Measurements from ENCODE around the gene CACYBP. TPM values are rescaled to one million over a fixed set of nuclear protein-coding genes. Genes with fewer than 3 reads are reported as not detected.
"Not testable (repeated sequence)": the region's sequence is repeated elsewhere in the genome, so short reads cannot be mapped to it uniquely, and the experiment has no call there.

The CACYBP gene
- total RNA-seq, 1 donor from 2014 or later: 91.5 TPM

DNA sequence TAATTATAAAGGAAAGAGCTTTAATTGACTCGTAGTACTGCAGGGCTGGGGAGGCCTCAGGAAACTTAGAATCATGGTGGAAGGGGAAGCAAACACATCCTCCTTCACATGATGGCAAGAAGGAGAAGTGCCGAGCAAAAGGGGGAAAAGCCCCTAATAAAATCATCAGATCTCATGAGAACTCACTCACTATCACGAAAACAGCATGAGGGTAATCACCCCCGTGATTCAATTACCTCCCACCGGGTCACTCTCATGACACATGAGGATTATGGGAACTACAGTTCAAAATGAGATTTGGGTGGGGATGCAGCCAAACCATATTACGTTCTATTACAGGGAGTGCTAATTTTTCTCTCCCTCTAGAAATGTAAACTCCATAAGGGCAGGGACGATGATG lies 37.7 kb downstream of the CACYBP start:
- DNase-seq (ENCODE audit: low spot score, unreplicated experiment): no peak
- no peak overlapping the region for H3K4me3 Mint-ChIP-seq (ENCODE audit: low read depth)
- TF ChIP-seq, protein P1, sequence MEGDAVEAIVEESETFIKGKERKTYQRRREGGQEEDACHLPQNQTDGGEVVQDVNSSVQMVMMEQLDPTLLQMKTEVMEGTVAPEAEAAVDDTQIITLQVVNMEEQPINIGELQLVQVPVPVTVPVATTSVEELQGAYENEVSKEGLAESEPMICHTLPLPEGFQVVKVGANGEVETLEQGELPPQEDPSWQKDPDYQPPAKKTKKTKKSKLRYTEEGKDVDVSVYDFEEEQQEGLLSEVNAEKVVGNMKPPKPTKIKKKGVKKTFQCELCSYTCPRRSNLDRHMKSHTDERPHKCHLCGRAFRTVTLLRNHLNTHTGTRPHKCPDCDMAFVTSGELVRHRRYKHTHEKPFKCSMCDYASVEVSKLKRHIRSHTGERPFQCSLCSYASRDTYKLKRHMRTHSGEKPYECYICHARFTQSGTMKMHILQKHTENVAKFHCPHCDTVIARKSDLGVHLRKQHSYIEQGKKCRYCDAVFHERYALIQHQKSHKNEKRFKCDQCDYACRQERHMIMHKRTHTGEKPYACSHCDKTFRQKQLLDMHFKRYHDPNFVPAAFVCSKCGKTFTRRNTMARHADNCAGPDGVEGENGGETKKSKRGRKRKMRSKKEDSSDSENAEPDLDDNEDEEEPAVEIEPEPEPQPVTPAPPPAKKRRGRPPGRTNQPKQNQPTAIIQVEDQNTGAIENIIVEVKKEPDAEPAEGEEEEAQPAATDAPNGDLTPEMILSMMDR (IDR thresholded peaks at IDR 0.05; ENCODE audit: unreplicated experiment): no peak
- peaks cover 2% of the 10 kb centered on the region for H3K27me3 Mint-ChIP-seq
- no peaks in the 10 kb centered on the region for H3K4me1 Mint-ChIP-seq (ENCODE audit: low read depth)
- H3K9me3 Mint-ChIP-seq (ENCODE audit: low read depth): no peaks in the 10 kb centered on the region
- H3K36me3 Mint-ChIP-seq (ENCODE audit: insufficient read depth): no peaks in the 10 kb centered on the region
- no peak overlapping the region for H3K27ac Mint-ChIP-seq

DNA sequence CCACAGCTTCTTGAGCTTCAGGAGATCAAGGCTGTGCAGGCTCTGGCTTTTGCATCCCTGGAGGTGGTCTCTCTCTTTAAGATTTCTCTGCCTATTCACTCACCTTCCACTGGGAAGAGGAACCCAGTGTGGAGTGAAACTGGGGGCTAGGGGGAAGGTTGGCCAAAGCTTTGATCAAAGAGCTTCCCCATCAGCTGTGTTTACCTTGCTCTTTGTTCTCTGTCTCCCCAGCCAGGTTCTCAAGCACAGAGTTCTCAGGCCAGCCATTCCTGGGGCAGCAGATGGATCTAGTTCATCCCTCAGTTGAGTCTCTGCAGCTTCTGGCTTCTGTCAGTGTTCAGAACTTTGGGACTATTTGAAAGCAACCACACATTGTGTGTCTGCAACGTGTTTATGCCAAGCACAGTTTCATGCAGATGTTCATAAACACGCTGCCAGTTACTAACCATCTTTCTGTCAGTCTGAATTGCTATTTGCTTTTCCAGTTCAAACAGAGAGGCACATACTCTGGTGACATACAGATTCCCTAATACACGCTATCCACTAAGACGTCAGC lies 40.7 kb downstream of the CACYBP start:
- peaks cover 2% of the 10 kb centered on the region for H3K27me3 Mint-ChIP-seq
- H3K27ac Mint-ChIP-seq: no peak overlapping the region
- no peaks in the 10 kb centered on the region for H3K4me1 Mint-ChIP-seq (ENCODE audit: low read depth)
- no peak for DNase-seq (ENCODE audit: low spot score, unreplicated experiment)
- no peak overlapping the region for H3K4me3 Mint-ChIP-seq (ENCODE audit: low read depth)
- TF ChIP-seq, protein P1 (IDR thresholded peaks at IDR 0.05; ENCODE audit: unreplicated experiment): no peak
- H3K36me3 Mint-ChIP-seq (ENCODE audit: insufficient read depth): no peaks in the 10 kb centered on the region
- H3K9me3 Mint-ChIP-seq (ENCODE audit: low read depth): peaks cover 3% of the 10 kb centered on the region

DNA sequence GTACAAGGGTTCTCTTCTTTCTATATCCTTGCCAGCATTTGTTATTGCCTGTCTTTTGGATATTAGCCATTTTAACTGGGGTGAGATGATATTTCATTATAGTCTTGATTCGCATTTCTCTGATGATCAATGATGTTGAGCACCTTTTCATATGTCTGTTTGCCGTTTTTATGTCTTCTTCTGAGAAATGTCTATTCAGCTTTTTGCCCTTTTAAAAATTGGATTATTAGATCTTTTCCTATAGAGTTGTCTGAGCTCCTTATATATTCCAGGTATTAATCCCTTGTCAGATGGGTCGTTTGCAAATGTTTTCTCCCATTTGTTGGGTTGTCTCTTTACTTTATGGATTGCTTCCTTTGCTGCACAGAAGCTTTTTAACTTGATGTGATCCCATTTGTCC lies 42.9 kb downstream of the CACYBP start:
- Mint-ChIP-seq H3K4me3 (ENCODE audit: low read depth) (no peak overlapping the region), H3K4me1 (ENCODE audit: low read depth) (no peaks in the 10 kb centered on the region), H3K27me3 (peaks cover 2% of the 10 kb centered on the region), H3K36me3 (ENCODE audit: insufficient read depth) (no peaks in the 10 kb centered on the region), H3K27ac (no peak overlapping the region), H3K9me3 (ENCODE audit: low read depth) (peaks cover 13% of the 10 kb centered on the region)
- TF ChIP-seq, protein P1 (IDR thresholded peaks at IDR 0.05; ENCODE audit: unreplicated experiment): no peak
- no peak for DNase-seq (ENCODE audit: low spot score, unreplicated experiment)

DNA sequence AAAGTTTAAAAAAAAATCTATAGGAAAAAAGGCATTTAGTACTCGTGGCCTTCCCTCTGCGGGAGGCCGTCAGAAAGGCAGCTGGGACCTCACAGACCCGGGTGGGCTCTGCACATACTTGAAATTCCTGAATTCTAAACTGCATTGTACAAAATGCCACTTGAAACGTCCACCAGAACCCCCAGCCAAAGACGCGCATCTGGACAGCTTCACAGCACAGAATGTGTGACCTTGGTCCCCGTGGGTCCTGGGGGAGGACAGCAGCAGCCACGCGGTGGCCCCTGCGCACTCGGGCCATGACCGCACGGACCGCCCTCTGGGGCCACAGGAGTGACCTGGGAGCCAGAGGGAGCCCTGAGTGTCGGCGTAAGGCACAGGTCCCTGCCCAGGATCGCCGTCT lies 44.1 kb downstream of the CACYBP start:
- Mint-ChIP-seq H3K4me3 (ENCODE audit: low read depth) (no peak overlapping the region), H3K27ac (no peak overlapping the region), H3K4me1 (ENCODE audit: low read depth) (no peaks in the 10 kb centered on the region), H3K9me3 (ENCODE audit: low read depth) (peaks cover 13% of the 10 kb centered on the region), H3K36me3 (ENCODE audit: insufficient read depth) (no peaks in the 10 kb centered on the region), H3K27me3 (peaks cover 2% of the 10 kb centered on the region)
- TF ChIP-seq, protein P1 (IDR thresholded peaks at IDR 0.05; ENCODE audit: unreplicated experiment): no peak
- DNase-seq (ENCODE audit: low spot score, unreplicated experiment): no peak

DNA sequence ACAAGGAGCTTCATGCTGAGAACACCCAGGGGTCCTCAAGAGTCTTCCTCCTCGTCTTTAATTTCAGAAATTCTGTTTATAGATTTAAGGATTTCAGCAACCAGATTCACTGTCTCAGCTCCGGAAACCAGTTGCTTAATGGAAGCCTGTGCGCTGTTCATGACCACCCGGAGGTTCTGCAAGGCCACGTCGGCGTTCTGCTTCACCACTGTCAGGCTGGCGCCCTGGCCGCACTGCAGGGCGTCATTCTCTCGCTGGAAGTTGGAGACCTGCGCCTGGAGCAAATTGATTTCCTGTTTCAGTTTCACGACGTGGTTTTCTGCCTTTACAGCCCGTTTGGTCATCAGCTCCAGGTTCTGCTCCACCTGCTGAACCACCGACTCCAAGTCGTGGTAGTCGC lies 44.8 kb downstream of the CACYBP start:
- H3K27me3 Mint-ChIP-seq; H3K4me3 Mint-ChIP-seq (ENCODE audit: low read depth); H3K27ac Mint-ChIP-seq; H3K36me3 Mint-ChIP-seq (ENCODE audit: insufficient read depth); DNase-seq (ENCODE audit: low spot score, unreplicated experiment); H3K4me1 Mint-ChIP-seq (ENCODE audit: low read depth): not testable (repeated sequence)
- peaks cover 13% of the 10 kb centered on the region for H3K9me3 Mint-ChIP-seq (ENCODE audit: low read depth)

DNA sequence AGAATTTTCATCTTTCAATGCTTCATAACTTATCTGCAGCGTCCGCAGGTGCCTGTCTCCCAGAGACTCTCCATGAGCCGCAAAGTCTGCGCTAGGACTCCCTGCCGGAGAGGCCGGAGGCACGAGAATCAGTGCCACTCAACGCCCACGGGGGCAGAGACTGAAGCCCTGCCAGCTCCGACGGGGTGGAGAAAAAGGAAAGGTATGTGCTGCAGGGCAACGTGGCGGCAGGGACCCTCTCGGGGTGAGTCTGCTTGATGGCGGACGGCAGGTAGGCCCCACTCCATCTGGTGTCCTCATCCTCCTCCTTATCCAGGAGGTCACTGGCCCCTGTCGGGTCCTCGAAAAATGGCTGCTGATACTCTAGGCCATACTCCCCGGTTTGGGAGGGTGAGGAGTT lies 45.4 kb downstream of the CACYBP start:
- Mint-ChIP-seq H3K4me3 (ENCODE audit: low read depth) (no peak overlapping the region), H3K4me1 (ENCODE audit: low read depth) (no peaks in the 10 kb centered on the region), H3K36me3 (ENCODE audit: insufficient read depth) (no peaks in the 10 kb centered on the region), H3K9me3 (ENCODE audit: low read depth) (peaks cover 13% of the 10 kb centered on the region), H3K27ac (no peak overlapping the region), H3K27me3 (peaks cover 6% of the 10 kb centered on the region)
- DNase-seq (ENCODE audit: low spot score, unreplicated experiment): no peak
- TF ChIP-seq, protein P1 (IDR thresholded peaks at IDR 0.05; ENCODE audit: unreplicated experiment): no peak
